Kidney (tissue), 14 donors: Measurements from ENCODE around the gene SLC24A4. TPM values are rescaled to one million over a fixed set of nuclear protein-coding genes. Genes with fewer than 3 reads are reported as not detected.

ENCODE experiments used
- DNase-seq, 5 donors: peaks; one replicate each; pipeline ENCODE4 v3.0.0-alpha.2; 2013 to 2020
- FAIRE-seq: peaks from 2 replicates; lab custom pipeline; 2012; peaks lifted over from hg19 to GRCh38; lab: Jason Lieb, UNC
- H3K27ac ChIP-seq, 2 donors: one replicate each; pipeline ENCODE4 v1.7.0; 2013; ENCODE audit warnings: low read depth in 2 of 2, low read length in 2 of 2, inconsistent platforms in 1 of 2
- H3K27me3 ChIP-seq: one replicate; pipeline ENCODE4 v1.7.1; 2013; ENCODE audit warnings: low read length, inconsistent platforms; ENCODE audit not compliant: control insufficient read depth, insufficient read depth
- H3K36me3 ChIP-seq, 3 donors: one replicate each; pipeline versions ENCODE4 v1.7.0 to v1.7.1; 2013; ENCODE audit warnings: low read length in 3 of 3, control low read depth in 1 of 3, inconsistent platforms in 1 of 3; ENCODE audit not compliant: insufficient read depth in 3 of 3, control insufficient read depth in 2 of 3
- H3K4me1 ChIP-seq, 3 donors: one replicate each; pipeline versions ENCODE4 v1.7.0 to v1.7.1; 2013; ENCODE audit warnings: low read length in 3 of 3, inconsistent platforms in 1 of 3, low read depth in 1 of 3; ENCODE audit not compliant: control insufficient read depth in 2 of 3, insufficient read depth in 2 of 3
- H3K4me3 ChIP-seq, 3 donors: one replicate each; pipeline versions ENCODE4 v1.7.0 to v1.8.1; 2013; ENCODE audit warnings: low read length in 3 of 3, control low read depth in 1 of 3, inconsistent platforms in 1 of 3
- H3K9ac ChIP-seq, 3 donors: one replicate each; pipeline versions ENCODE4 v1.7.0 to v1.7.1; 2013; ENCODE audit warnings: low read length in 3 of 3, control low read depth in 1 of 3, inconsistent platforms in 1 of 3
- H3K9me3 ChIP-seq, 3 donors: one replicate each; pipeline versions ENCODE4 v1.7.0 to v1.7.1; 2013; ENCODE audit warnings: low read length in 3 of 3, control low read depth in 1 of 3, inconsistent platforms in 1 of 3; ENCODE audit not compliant: control insufficient read depth in 2 of 3, insufficient read depth in 1 of 3
- CTCF ChIP-seq: IDR thresholded peaks from 3 replicates; pipeline ENCODE4 v1.5.1; 2012; ENCODE audit warnings: mild to moderate bottlenecking, moderate library complexity, borderline replicate concordance; ENCODE audit not compliant: insufficient read depth; ENCODE audit errors: extremely low read depth
- intact Hi-C: fragments of 100-400 bp; cut with DNase I; formaldehyde crosslinking; loops from one replicate; pipeline ENCODE4 v1.11.1; 2022
- polyA plus RNA-seq: library from polyadenylated mRNA; stranded (reverse); fragments of 350-450 nt; fragmentation: Illumina TruSeq; extraction: RNeasy Lipid Tissue Mini Kit (QIAGEN cat#74804); gene quantifications from one replicate; pipeline ENCODE4 v1.2.3, GENCODE V29; 2014; ENCODE audit warnings: low read depth, low replicate concordance; ENCODE audit not compliant: insufficient read depth
- total RNA-seq: library from RNA; stranded (reverse); fragmentation: NEBNext Ultra II Directional; extraction: Animal tissue kit (Norgen Biotek cat#: 25700); gene quantifications from one replicate; pipeline ENCODE4 v1.2.1, GENCODE V29; 2021
- donor health status: control.
- donor health status: control.
- donor health status: control.
- donor health status: control.
- donor health status: control.
- donor health status: DM: yes; HTN: yes; CAD: no.
- donor health status: Normal renal cell carcinoma (clear cell type).

The SLC24A4 gene
- total and polyA plus RNA-seq, 2 donors from 2014 or later = 0.32 to 0.85 TPM

GRCh38 chr14:92451755-92452154 is 128.8 kb downstream of the SLC24A4 start:
- intact Hi-C loops = no loop called here
- no peak for FAIRE-seq
- DNase-seq = no peak
- no peaks in the 10 kb centered on the region for H3K36me3 ChIP-seq
- no peaks in the 10 kb centered on the region for H3K27me3 ChIP-seq
- no peak overlapping the region for H3K4me3 ChIP-seq
- no peaks in the 10 kb centered on the region for H3K4me1 ChIP-seq
- no peak for TF ChIP-seq CTCF
- peak overlapping the region in 1 of 2 donors; percentile 16 for H3K27ac ChIP-seq
- no peak overlapping the region for H3K9ac ChIP-seq
- H3K9me3 ChIP-seq = no peaks in the 10 kb centered on the region

- no peaks in the 10 kb centered on the region for H3K4me1 ChIP-seq
- H3K9me3 ChIP-seq = no peaks in the 10 kb centered on the region
- no peaks in the 10 kb centered on the region for H3K36me3 ChIP-seq
- DNase-seq = no peak
- H3K27me3 ChIP-seq = no peaks in the 10 kb centered on the region
- FAIRE-seq = no peak
- intact Hi-C loops = no loop called here
- no peak for TF ChIP-seq CTCF
- no peak overlapping the region for H3K9ac ChIP-seq
- H3K4me3 ChIP-seq = no peak overlapping the region
- no peak overlapping the region for H3K27ac ChIP-seq
These were observed 129.5 kb downstream of the SLC24A4 start for GRCh38 chr14:92452471-92452870.

GRCh38 chr14:92453691-92454090 is 130.7 kb downstream of the SLC24A4 start:
- Histone ChIP-seq H3K36me3 (no peaks in the 10 kb centered on the region), H3K27ac (no peak overlapping the region), H3K9me3 (no peaks in the 10 kb centered on the region), H3K9ac (no peak overlapping the region), H3K27me3 (no peaks in the 10 kb centered on the region), H3K4me3 (no peak overlapping the region), H3K4me1 (peaks cover 0 to 2% (median 0%) of the 10 kb centered on the region in 3 donors)
- DNase-seq (no peak), FAIRE-seq (no peak)
- no peak for TF ChIP-seq CTCF
- intact Hi-C loops = no loop called here

- Histone ChIP-seq H3K27ac (no peak overlapping the region), H3K9me3 (no peaks in the 10 kb centered on the region), H3K27me3 (no peaks in the 10 kb centered on the region), H3K4me1 (peaks cover 0 to 2% (median 0%) of the 10 kb centered on the region in 3 donors), H3K4me3 (no peak overlapping the region), H3K9ac (no peak overlapping the region), H3K36me3 (no peaks in the 10 kb centered on the region)
- no peak for TF ChIP-seq CTCF
- DNase-seq = no peak
- FAIRE-seq = no peak
- intact Hi-C loops = no loop called here
These were observed 132.3 kb downstream of the SLC24A4 start for GRCh38 chr14:92455231-92455630.
